Muscle layer of colon (tissue), 2 donors: ENCODE measurements around the gene SYMPK.
"Not testable (repeated sequence)": the region's sequence is repeated elsewhere in the genome, so short reads cannot be mapped to it uniquely, and the experiment has no call there.

Source experiments
- H3K27ac ChIP-seq: one replicate; pipeline ENCODE4 v1.7.0; 2013; ENCODE audit warnings: low read depth, mild to moderate bottlenecking, low read length, moderate library complexity
- H3K27me3 ChIP-seq, 2 donors: one replicate each; pipeline ENCODE4 v1.7.0; 2013; ENCODE audit warnings: low read length in 2 of 2, mild to moderate bottlenecking in 2 of 2; ENCODE audit not compliant: insufficient read depth in 2 of 2, control insufficient read depth in 1 of 2
- H3K36me3 ChIP-seq: one replicate; pipeline ENCODE4 v1.7.0; 2013; ENCODE audit warnings: mild to moderate bottlenecking, low read length; ENCODE audit not compliant: insufficient read depth
- H3K4me1 ChIP-seq: one replicate; pipeline ENCODE4 v1.7.0; 2013; ENCODE audit warnings: mild to moderate bottlenecking, low read length; ENCODE audit not compliant: insufficient read depth
- H3K4me3 ChIP-seq, 2 donors: one replicate each; pipeline ENCODE4 v1.7.0; 2013; ENCODE audit warnings: low read length in 2 of 2, low read depth in 1 of 2, mild to moderate bottlenecking in 1 of 2, moderate library complexity in 1 of 2
- H3K9ac ChIP-seq: one replicate; pipeline ENCODE4 v1.7.0; 2013; ENCODE audit warnings: low read length
- H3K9me3 ChIP-seq: one replicate; pipeline ENCODE4 v1.7.0; 2013; ENCODE audit warnings: mild to moderate bottlenecking, low read length
- donor health status: abdominal sarcoma.
- donor health status: Adenocarcinoma of cecum.

The SYMPK gene

GRCh38 chr19:45804959-45805230, 58.1 kb downstream of the SYMPK start:
- H3K9me3 ChIP-seq, result no peaks in the 10 kb centered on the region
- no peak overlapping the region for H3K4me3 ChIP-seq
- H3K27me3 ChIP-seq, result no peaks in the 10 kb centered on the region
- no peak overlapping the region for H3K27ac ChIP-seq
- no peak overlapping the region for H3K9ac ChIP-seq
- H3K36me3 ChIP-seq, result no peaks in the 10 kb centered on the region
- no peaks in the 10 kb centered on the region for H3K4me1 ChIP-seq

DNA sequence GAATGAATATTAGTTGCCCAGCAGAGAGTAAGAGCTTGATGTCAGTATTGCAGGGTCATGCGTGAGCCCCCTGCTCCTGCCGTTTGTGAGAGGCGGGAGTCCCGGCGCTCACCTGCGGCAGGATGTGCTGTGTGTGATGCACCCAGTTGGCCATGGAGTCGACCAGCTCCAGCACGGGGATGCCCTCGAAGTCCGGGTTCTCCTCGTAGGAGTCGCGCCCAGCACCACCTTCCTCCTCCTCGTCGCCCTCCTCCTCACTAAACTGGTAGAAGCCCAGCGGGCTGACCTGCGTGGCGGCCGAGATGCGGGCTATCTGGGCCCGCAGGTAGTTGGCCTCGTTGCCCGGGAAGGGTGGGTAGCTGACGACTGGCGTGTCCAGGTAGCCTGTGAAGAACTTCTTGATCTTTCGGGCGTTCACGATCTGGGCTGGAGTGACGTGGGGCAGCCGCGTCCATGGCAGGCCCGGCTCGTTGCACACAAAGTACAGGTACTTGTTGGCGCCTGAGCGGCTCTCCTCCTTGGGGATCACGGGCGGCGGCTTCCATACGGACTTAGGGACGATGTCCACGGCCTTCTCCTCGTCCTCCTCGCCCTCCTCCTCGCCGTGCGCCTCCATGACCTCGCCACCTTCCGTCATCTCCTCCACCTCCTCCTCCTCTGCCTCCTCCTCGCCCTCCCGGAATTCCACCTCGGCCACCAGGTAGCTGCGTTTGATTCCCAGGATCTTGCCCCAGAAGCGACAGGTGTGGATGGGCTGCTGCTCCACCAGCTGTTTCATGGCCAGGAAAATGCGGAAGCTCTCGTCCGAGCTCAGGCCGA, 58.6 kb downstream of the SYMPK start:
- Histone ChIP-seq H3K4me3 (no peak overlapping the region), H3K27ac (no peak overlapping the region), H3K4me1 (no peaks in the 10 kb centered on the region), H3K9me3 (no peaks in the 10 kb centered on the region), H3K9ac (no peak overlapping the region), H3K36me3 (no peaks in the 10 kb centered on the region), H3K27me3 (no peaks in the 10 kb centered on the region)

DNA sequence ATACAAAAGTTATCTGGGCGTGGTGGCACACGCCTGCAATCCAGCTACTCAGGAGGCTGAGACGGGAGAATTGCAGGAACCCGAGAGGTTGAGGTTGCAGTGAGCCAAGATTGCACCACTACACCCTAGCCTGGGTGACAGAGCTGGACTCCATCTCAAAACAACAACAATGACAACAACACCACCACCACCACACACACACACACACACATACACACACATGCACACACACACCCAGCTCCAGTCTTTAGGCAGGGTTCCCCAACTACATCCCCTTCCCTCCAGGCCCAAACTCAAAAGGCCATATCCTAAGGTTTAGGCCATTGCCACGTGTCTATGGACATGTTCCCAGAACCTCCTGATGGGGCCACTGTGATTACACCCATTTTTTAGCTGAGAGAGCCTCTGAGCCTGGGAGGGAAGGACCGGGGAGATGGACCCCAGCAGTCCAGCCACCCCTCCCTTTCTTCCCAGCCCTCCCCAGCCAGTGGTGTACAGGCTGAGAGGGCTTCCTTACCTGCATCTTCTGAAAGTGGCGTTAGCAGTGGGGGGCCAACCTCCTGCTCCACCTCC, 61.3 kb downstream of the SYMPK start:
- H3K4me1 ChIP-seq, result no peaks in the 10 kb centered on the region
- no peak overlapping the region for H3K9ac ChIP-seq
- H3K9me3 ChIP-seq, result no peaks in the 10 kb centered on the region
- H3K27me3 ChIP-seq, result no peaks in the 10 kb centered on the region
- H3K4me3 ChIP-seq, result no peak overlapping the region
- H3K36me3 ChIP-seq, result no peaks in the 10 kb centered on the region
- H3K27ac ChIP-seq, result no peak overlapping the region

GRCh38 chr19:45800070-45800553, 62.8 kb downstream of the SYMPK start:
- H3K4me3 ChIP-seq, result no peak overlapping the region
- H3K9me3 ChIP-seq, result no peaks in the 10 kb centered on the region
- no peaks in the 10 kb centered on the region for H3K27me3 ChIP-seq
- no peak overlapping the region for H3K9ac ChIP-seq
- no peaks in the 10 kb centered on the region for H3K4me1 ChIP-seq
- no peaks in the 10 kb centered on the region for H3K36me3 ChIP-seq
- H3K27ac ChIP-seq, result no peak overlapping the region

GRCh38 chr19:45799541-45799940, 63.4 kb downstream of the SYMPK start:
- H3K9me3 ChIP-seq, H3K9ac ChIP-seq, H3K4me3 ChIP-seq, H3K27ac ChIP-seq, H3K36me3 ChIP-seq, H3K4me1 ChIP-seq, H3K27me3 ChIP-seq: not testable (repeated sequence)

DNA sequence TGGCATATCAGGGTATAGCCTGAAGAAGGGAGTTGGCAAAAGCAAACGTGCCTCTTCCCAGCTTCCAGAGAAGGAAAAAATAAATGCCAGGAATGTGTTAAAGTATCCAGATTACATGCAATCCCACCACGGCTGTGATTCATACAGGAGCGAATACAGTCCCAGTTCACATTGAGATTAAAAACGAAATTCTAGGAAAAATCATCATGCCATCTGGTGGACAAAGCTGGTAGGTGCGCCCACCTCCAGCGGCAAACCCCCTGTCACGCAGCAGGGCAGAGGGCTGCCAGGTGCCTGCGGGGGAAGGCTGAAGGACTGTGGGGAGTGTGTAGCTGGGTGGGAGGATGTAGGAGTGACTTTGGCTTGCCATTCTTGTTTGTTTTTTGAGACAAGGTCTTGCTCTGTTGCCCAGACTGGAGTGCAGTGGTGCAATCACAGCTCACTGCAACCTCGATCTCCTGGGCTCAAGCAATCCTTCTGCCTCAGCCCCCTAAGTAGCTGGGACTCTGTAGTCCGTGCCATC, 63.9 kb downstream of the SYMPK start:
- Histone ChIP-seq H3K9me3 (no peaks in the 10 kb centered on the region), H3K4me1 (no peaks in the 10 kb centered on the region), H3K4me3 (no peak overlapping the region), H3K36me3 (no peaks in the 10 kb centered on the region), H3K27ac (no peak overlapping the region), H3K9ac (no peak overlapping the region), H3K27me3 (no peaks in the 10 kb centered on the region)

DNA sequence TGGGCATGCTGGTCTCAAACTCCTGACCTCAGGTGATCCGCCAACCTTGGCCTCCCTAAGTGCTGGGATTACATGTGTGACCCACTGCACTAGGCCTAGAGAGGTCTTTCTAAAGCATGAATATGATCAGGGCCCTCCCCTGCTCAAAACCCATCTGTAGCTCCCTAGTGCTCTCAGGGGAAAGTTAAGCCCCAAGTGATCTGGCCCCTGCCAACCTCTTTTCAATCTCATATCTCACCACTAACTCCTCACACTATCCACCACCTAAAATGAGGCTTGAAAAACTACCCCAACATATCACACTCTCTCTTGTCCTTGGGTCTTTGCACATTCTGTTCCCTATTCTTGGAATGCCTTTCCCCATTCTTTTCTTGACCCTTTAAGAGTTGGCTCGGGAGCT, 68.3 kb downstream of the SYMPK start:
- H3K4me1 ChIP-seq, result peaks cover 12% of the 10 kb centered on the region
- H3K9ac ChIP-seq, result no peak overlapping the region
- H3K27me3 ChIP-seq, result no peaks in the 10 kb centered on the region
- no peak overlapping the region for H3K4me3 ChIP-seq
- H3K36me3 ChIP-seq, result peaks cover 4% of the 10 kb centered on the region
- no peak overlapping the region for H3K27ac ChIP-seq
- H3K9me3 ChIP-seq, result no peaks in the 10 kb centered on the region

GRCh38 chr19:45793876-45794275, 69.1 kb downstream of the SYMPK start:
- Histone ChIP-seq H3K4me1 (peaks cover 12% of the 10 kb centered on the region), H3K36me3 (peaks cover 12% of the 10 kb centered on the region), H3K27me3 (no peaks in the 10 kb centered on the region), H3K9ac (no peak overlapping the region), H3K4me3 (no peak overlapping the region), H3K27ac (no peak overlapping the region), H3K9me3 (no peaks in the 10 kb centered on the region)

DNA sequence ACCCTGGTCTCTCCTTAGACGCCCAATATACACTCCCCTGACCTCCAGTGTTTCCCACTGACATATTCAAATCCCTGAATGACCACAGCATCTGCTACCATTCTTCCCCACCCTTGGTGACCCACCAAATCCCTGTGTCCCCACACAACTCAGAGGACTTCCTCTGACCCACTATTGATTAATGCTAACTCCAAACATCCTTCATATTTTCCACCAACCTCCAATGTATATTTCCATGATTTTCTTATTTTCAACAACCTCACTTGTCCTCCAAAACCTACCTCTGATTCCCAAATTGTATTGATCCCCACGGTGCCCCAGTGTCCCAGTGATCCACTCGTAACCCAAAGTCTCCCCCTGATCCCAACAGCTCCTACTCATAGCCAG, 69.8 kb downstream of the SYMPK start:
- Histone ChIP-seq H3K27me3 (no peaks in the 10 kb centered on the region), H3K9me3 (no peaks in the 10 kb centered on the region), H3K36me3 (peaks cover 19% of the 10 kb centered on the region), H3K9ac (no peak overlapping the region), H3K4me1 (peaks cover 12% of the 10 kb centered on the region), H3K27ac (peak overlapping the region; percentile 32), H3K4me3 (no peak overlapping the region)

GRCh38 chr19:45792470-45793177, 70.3 kb downstream of the SYMPK start, which contains the start of gene DMWD:
Gene DMWD, minus strand, starts transcription at chr19:45792845. Its CDS starts 89 bp downstream, at chr19:45792756.
- Histone ChIP-seq H3K9ac (peak within 1 kb of the TSS; percentile 28), H3K36me3 (peaks cover 21% of the 10 kb centered on the region), H3K9me3 (no peaks in the 10 kb centered on the region), H3K4me3 (peak within 1 kb of the TSS; percentile 65 to 78), H3K27ac (peak within 1 kb of the TSS; percentile 66), H3K4me1 (peaks cover 12% of the 10 kb centered on the region), H3K27me3 (no peaks in the 10 kb centered on the region)

DNA sequence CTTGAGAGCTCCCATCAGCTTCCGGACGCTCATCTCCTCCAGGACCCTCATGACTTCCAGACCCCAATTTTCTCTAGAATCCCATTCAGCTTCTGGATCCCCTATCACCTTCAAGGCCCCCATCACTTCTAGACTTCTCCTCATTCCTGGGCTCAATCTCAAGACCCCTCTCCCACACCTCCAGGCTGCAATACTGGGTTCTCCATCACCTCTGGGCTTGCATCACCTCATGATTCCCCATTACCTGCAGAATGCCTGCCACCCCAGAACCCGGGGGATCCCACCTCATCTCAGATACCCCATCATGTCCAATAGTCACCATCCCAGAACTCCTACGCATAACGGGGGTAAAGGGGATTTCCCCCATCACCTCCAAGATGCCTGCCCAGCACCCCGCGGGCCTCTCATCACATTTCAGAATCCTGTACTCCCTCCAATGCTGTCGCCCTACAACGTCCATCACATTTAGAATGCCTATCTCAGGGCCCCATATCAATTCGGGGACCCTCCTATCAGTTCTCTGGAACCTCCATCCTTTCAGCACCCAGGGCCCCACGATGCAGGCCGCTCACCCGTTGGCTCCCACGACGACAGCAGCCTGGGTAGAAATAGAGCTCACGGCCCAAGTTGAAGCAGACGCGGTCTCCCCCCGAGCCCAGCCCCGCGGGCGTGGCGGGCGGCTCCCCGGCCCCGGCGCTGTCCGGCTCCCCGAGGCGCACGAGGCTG, 71.0 kb downstream of the SYMPK start:
- H3K4me3 ChIP-seq, result peak overlapping the region; percentile 65 to 78
- peak overlapping the region; percentile 28 for H3K9ac ChIP-seq
- no peaks in the 10 kb centered on the region for H3K27me3 ChIP-seq
- H3K9me3 ChIP-seq, result no peaks in the 10 kb centered on the region
- peaks cover 24% of the 10 kb centered on the region for H3K36me3 ChIP-seq
- peak overlapping the region; percentile 66 for H3K27ac ChIP-seq
- peaks cover 12% of the 10 kb centered on the region for H3K4me1 ChIP-seq
